ENCODE results near the gene SLC25A1. TPM values are rescaled to one million over a fixed set of nuclear protein-coding genes. Genes with fewer than 3 reads are reported as not detected.
A peak's percentile ranks its signal among the peaks of the same experiment; 100 is the strongest.

Gene SLC25A1
- polyA plus RNA-seq (2012; rRNA removed), result 34.2 and 44.7 TPM in 2 replicates
- polyA plus RNA-seq (2012; cell fraction: cytosol; rRNA removed), result 26.4 and 39.5 TPM in 2 replicates
- polyA plus RNA-seq (2012; cell fraction: nucleus; rRNA removed), result 55.0 and 79.5 TPM in 2 replicates

- Histone ChIP-seq H4K20me1 (ENCODE audit: insufficient read depth) (peaks cover 10% of the 10 kb centered on the region; the same call in 1 of the 2 replicates), H3K4me3 (ENCODE audit: low read depth in 2 of 2, low read length in 1 of 2) (peak within 1 kb of the TSS; percentile 80 to 84), H3K27me3 (ENCODE audit: insufficient read depth) (no peaks in the 10 kb centered on the region), H3K4me2 (peak within 1 kb of the TSS; percentile 99), H3K9ac (peak within 1 kb of the TSS; percentile 80), H2AFZ (ENCODE audit: low read depth) (peak within 1 kb of the TSS; percentile 78), H3F3A (replicated peaks; ENCODE audit: insufficient read depth) (peaks cover 4% of the 10 kb centered on the region), H3K9me2 (no peaks in the 10 kb centered on the region), H3K27ac (ENCODE audit: low read depth in 2 of 2, low read length in 1 of 2) (peak within 1 kb of the TSS; percentile 37 to 89; a peak in 3 of 4 replicates), H3K4me1 (ENCODE audit: control insufficient read depth in 1 of 2, insufficient read depth in 2 of 2, low read depth in 1 of 2, low read length in 1 of 2) (peaks cover 16 to 44% of the 10 kb centered on the region in 2 experiments; a peak in 3 of 4 replicates), H3K79me2 (ENCODE audit: insufficient read depth) (peaks cover 35% of the 10 kb centered on the region), H3K9me3 (no peaks in the 10 kb centered on the region), H3K36me3 (replicated peaks in 1 of 2; ENCODE audit: control insufficient read depth in 1 of 2, insufficient read depth in 2 of 2, low read length in 1 of 2) (peaks cover 0 to 9% of the 10 kb centered on the region in 2 experiments)
- TF ChIP-seq NRF1 (IDR thresholded peaks at IDR 0.05; ENCODE audit: low read depth, low read length), result 0 out of 2 replicates have a peak, but pooled peaks have one; percentile 5
- TF ChIP-seq MXI1 (IDR thresholded peaks at IDR 0.05; ENCODE audit: low read depth, low read length), result peak; percentile 51; the same call in 1 of the 2 replicates
- TF ChIP-seq CHD2 (IDR thresholded peaks at IDR 0.05; ENCODE audit: low read length, partially characterized antibody), result peak; percentile 25
- no peak for TF ChIP-seq EP300 (IDR thresholded peaks at IDR 0.05; ENCODE audit: borderline replicate concordance in 1 of 2, low read depth in 1 of 2, low read length in 1 of 2)
- no peak for TF ChIP-seq GABPA (IDR thresholded peaks at IDR 0.05; ENCODE audit: low read depth)
- no peak for TF ChIP-seq TEAD4 (IDR thresholded peaks at IDR 0.05; ENCODE audit: borderline replicate concordance, insufficient read depth)
- TF ChIP-seq RXRA (IDR thresholded peaks at IDR 0.05; ENCODE audit: borderline replicate concordance, low read depth), result no peak
- peak; percentile 20; the same call in 1 of the 2 replicates for TF ChIP-seq POLR2AphosphoS5 (IDR thresholded peaks at IDR 0.05; ENCODE audit: low read depth, low read length)
- TF ChIP-seq GATA2 (CRISPR knock-in tag; IDR thresholded peaks at IDR 0.05), result no peak
- 0 out of 2 replicates have a peak, but pooled peaks have one; percentile 34 for TF ChIP-seq MAX (IDR thresholded peaks at IDR 0.05; ENCODE audit: low read depth)
- no peak for TF ChIP-seq IRF3 (IDR thresholded peaks at IDR 0.05; ENCODE audit: low read depth, low read length)
- TF ChIP-seq TAF1 (IDR thresholded peaks at IDR 0.05; ENCODE audit: borderline replicate concordance, low read depth, low read length), result 0 out of 2 replicates have a peak, but pooled peaks have one; percentile 12
- no peak for TF ChIP-seq PBX3 (IDR thresholded peaks at IDR 0.05)
- no peak for TF ChIP-seq FOXJ3 (CRISPR knock-in tag; IDR thresholded peaks at IDR 0.05)
- no peak for TF ChIP-seq SMC3 (IDR thresholded peaks at IDR 0.05; ENCODE audit: low read depth, low read length)
- no peak for TF ChIP-seq YY1 (IDR thresholded peaks at IDR 0.05; ENCODE audit: low read depth)
- no peak; the same call in 1 of the 2 replicates for TF ChIP-seq SIN3A (IDR thresholded peaks at IDR 0.05; ENCODE audit: borderline replicate concordance, low read depth, low read length)
- DNase-seq, result peak; percentile 97
- POLR2A ChIA-PET, result interaction anchor here (1.0 to 2.2 kb wide), 6 partner anchors 16 to 253 kb away, joined by 3 to 7 read pairs (median 4); partner anchors contain the start of genes CLTCL1, ESS2, HIRA and MRPL40
- CTCF ChIA-PET, result interaction anchor here (0.7 to 3.0 kb wide), 36 partner anchors 12 to 460 kb away, joined by 3 to 28 read pairs (median 4); partner anchors contain the start of genes C22orf39, CDC45, CLTCL1 and HIRA
- WGBS (ENCODE audit: low lambda C conversion rate), result 3% methylated on average over 8 of the region's 86 CpGs
Measured at GRCh38 chr22:19178657-19179496, at the start of gene SLC25A1. SLC25A1 (minus strand) TSS chr22:19178736; CDS start chr22:19178673, 63 bp downstream.
